Measurements from ENCODE around the gene PKMYT1. TPM values are rescaled to one million over a fixed set of nuclear protein-coding genes. Genes with fewer than 3 reads are reported as not detected.

PKMYT1 gene
- total and polyA plus RNA-seq, 9 of the 15 experiments (the other 6 are each of a cell fraction or from before 2014, with no cell fraction given), result 8.7 to 201 (median 37.8) TPM

DNA sequence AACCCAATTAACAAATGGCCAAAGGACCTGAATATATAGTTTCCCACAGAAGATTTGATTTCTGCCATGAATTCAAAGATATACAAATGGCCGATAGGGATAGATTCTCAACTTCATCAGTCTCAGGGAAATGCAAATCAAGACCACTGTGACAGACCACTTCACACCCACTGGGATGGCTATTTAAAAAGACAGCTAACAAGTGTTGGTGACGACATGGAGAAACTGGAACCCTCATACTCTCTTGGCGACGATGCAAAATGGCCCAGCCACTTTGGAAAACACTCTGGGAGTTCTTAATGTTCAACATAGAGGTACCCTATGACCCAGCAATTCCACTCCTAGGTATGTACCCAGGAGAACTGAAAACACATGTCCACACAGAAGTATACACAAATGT is 33.6 kb downstream of the PKMYT1 start:
- Histone ChIP-seq H2AFZ (ENCODE audit: low read depth, low read length) (no peak overlapping the region), H3K79me2 (ENCODE audit: control insufficient read depth, insufficient read depth, low read length) (no peaks in the 10 kb centered on the region), H4K20me1 (replicated peaks; ENCODE audit: control insufficient read depth, insufficient read depth, low read length) (0 out of 2 replicates have a peak, but pooled peaks cover 10% of the 10 kb centered on the region), H3K27me3 (ENCODE audit: control insufficient read depth in 2 of 2, insufficient read depth in 2 of 2, low read length in 2 of 2) (peaks cover 0 to 7% of the 10 kb centered on the region in 2 experiments; a peak in 1 of 5 replicates), H3K4me1 (replicated peaks in 1 of 2; ENCODE audit: control insufficient read depth in 2 of 2, insufficient read depth in 2 of 2, low read length in 2 of 2) (peaks cover 0 to 22% of the 10 kb centered on the region in 2 experiments; a peak in 3 of 5 replicates), H3K9ac (ENCODE audit: insufficient read depth in 1 of 2, low read depth in 2 of 2, low read length in 2 of 2) (no peak overlapping the region), H3K4me2 (ENCODE audit: insufficient read depth, low read length) (no peak overlapping the region), H3K9me1 (ENCODE audit: control insufficient read depth, insufficient read depth, low read length) (no peaks in the 10 kb centered on the region), H3K9me3 (replicated peaks; ENCODE audit: control insufficient read depth, insufficient read depth, low read depth, low read length) (no peaks in the 10 kb centered on the region), H3K27ac (ENCODE audit: extremely low read depth, low read depth, low read length) (no peak overlapping the region), H3K4me3 (no peak overlapping the region), H3K36me3 (ENCODE audit: control insufficient read depth, insufficient read depth, low read length) (peaks cover 9% of the 10 kb centered on the region; the same call in 2 of the 3 replicates)
- WGBS (ENCODE audit: insufficient coverage, low coverage, missing lambda C conversion rate), result 83% methylated on average over 4 of the region's 4 CpGs
- intact Hi-C loops (cut with micrococcal nuclease) (no loop called here), in situ Hi-C loops (cut with MboI) (no loop called here)
- no peak for DNase-seq (ENCODE audit: extremely low read depth in 1 of 4, low spot score in 3 of 4)
- POLR2A ChIA-PET, result no interaction called here
- CTCF ChIA-PET (ENCODE audit: low intra/inter-chr PET ratio), result no interaction called here
- no peak for ATAC-seq
- FAIRE-seq, result peak; percentile 44
- TF ChIP-seq TEAD2 (tag; IDR thresholded peaks at IDR 0.05), result no peak
- TF ChIP-seq, protein P1, sequence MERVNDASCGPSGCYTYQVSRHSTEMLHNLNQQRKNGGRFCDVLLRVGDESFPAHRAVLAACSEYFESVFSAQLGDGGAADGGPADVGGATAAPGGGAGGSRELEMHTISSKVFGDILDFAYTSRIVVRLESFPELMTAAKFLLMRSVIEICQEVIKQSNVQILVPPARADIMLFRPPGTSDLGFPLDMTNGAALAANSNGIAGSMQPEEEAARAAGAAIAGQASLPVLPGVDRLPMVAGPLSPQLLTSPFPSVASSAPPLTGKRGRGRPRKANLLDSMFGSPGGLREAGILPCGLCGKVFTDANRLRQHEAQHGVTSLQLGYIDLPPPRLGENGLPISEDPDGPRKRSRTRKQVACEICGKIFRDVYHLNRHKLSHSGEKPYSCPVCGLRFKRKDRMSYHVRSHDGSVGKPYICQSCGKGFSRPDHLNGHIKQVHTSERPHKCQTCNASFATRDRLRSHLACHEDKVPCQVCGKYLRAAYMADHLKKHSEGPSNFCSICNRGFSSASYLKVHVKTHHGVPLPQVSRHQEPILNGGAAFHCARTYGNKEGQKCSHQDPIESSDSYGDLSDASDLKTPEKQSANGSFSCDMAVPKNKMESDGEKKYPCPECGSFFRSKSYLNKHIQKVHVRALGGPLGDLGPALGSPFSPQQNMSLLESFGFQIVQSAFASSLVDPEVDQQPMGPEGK (CRISPR knock-in tag; IDR thresholded peaks at IDR 0.05; ENCODE audit: borderline replicate concordance), result no peak
- TF ChIP-seq L3MBTL2 (IDR thresholded peaks at IDR 0.05), result no peak
- TF ChIP-seq, protein P2, sequence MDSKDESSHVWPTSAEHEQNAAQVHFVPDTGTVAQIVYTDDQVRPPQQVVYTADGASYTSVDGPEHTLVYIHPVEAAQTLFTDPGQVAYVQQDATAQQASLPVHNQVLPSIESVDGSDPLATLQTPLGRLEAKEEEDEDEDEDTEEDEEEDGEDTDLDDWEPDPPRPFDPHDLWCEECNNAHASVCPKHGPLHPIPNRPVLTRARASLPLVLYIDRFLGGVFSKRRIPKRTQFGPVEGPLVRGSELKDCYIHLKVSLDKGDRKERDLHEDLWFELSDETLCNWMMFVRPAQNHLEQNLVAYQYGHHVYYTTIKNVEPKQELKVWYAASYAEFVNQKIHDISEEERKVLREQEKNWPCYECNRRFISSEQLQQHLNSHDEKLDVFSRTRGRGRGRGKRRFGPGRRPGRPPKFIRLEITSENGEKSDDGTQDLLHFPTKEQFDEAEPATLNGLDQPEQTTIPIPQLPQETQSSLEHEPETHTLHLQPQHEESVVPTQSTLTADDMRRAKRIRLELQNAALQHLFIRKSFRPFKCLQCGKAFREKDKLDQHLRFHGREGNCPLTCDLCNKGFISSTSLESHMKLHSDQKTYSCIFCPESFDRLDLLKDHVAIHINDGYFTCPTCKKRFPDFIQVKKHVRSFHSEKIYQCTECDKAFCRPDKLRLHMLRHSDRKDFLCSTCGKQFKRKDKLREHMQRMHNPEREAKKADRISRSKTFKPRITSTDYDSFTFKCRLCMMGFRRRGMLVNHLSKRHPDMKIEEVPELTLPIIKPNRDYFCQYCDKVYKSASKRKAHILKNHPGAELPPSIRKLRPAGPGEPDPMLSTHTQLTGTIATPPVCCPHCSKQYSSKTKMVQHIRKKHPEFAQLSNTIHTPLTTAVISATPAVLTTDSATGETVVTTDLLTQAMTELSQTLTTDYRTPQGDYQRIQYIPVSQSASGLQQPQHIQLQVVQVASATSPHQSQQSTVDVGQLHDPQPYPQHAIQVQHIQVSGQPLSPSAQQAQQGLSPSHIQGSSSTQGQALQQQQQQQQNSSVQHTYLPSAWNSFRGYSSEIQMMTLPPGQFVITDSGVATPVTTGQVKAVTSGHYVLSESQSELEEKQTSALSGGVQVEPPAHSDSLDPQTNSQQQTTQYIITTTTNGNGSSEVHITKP (IDR thresholded peaks at IDR 0.05; ENCODE audit: partially characterized antibody), result no peak
- no peak for TF ChIP-seq ZNF134 (CRISPR knock-in tag; conservative IDR thresholded peaks at IDR 0.05)
- no peak for TF ChIP-seq MEF2D (tag; conservative IDR thresholded peaks at IDR 0.05; ENCODE audit: low read depth)
- no peak for TF ChIP-seq SMAD4 (CRISPR knock-in tag; conservative IDR thresholded peaks at IDR 0.05)
- no peak for TF ChIP-seq HSF4 (CRISPR knock-in tag; IDR thresholded peaks at IDR 0.05; ENCODE audit: borderline replicate concordance)
- TF ChIP-seq ZNF707 (CRISPR knock-in tag; conservative IDR thresholded peaks at IDR 0.05), result no peak
- no peak for TF ChIP-seq KLF1 (tag; IDR thresholded peaks at IDR 0.05)
- no TSS peak for BruUV-seq (replicated peaks)
